IPS-15b (cell line): ENCODE results near the gene POP5.
"Not testable (repeated sequence)": the region's sequence is repeated elsewhere in the genome, so short reads cannot be mapped to it uniquely, and the experiment has no call there.

Experiments used
- H3K27me3 ChIP-seq: one replicate; pipeline ENCODE4 v1.6.1; 2013; ENCODE audit warnings: low read length; ENCODE audit not compliant: control insufficient read depth, insufficient read depth
- H3K36me3 ChIP-seq: one replicate; pipeline ENCODE4 v1.6.1; 2013; ENCODE audit warnings: low read length; ENCODE audit not compliant: control insufficient read depth, insufficient read depth
- H3K4me1 ChIP-seq: one replicate; pipeline ENCODE4 v1.6.1; 2013; ENCODE audit warnings: mild to moderate bottlenecking, low read length; ENCODE audit not compliant: control insufficient read depth, insufficient read depth
- H3K4me3 ChIP-seq: one replicate; pipeline ENCODE4 v1.5.1; 2013; ENCODE audit warnings: low read depth, low read length
- H3K9ac ChIP-seq: one replicate; pipeline ENCODE4 v1.6.1; 2013; ENCODE audit warnings: low read depth, mild to moderate bottlenecking, low read length
- H3K9me3 ChIP-seq: one replicate; pipeline ENCODE4 v1.6.1; 2013; ENCODE audit warnings: mild to moderate bottlenecking, low read length; ENCODE audit not compliant: control insufficient read depth, insufficient read depth

POP5 gene

GRCh38 chr12:120580787-120581723, at the start of gene POP5:
Gene POP5, minus strand, starts transcription at chr12:120581402. Its CDS starts 40 bp downstream, at chr12:120581362.
- no peaks in the 10 kb centered on the region for H3K9me3 ChIP-seq
- peaks cover 9% of the 10 kb centered on the region for H3K27me3 ChIP-seq
- H3K9ac ChIP-seq = peak within 1 kb of the TSS; percentile 70
- H3K4me3 ChIP-seq = peak within 1 kb of the TSS; percentile 97
- peaks cover 9% of the 10 kb centered on the region for H3K4me1 ChIP-seq
- peaks cover 27% of the 10 kb centered on the region for H3K36me3 ChIP-seq

- no peak overlapping the region for H3K4me3 ChIP-seq
- no peaks in the 10 kb centered on the region for H3K27me3 ChIP-seq
- no peak overlapping the region for H3K9ac ChIP-seq
- H3K36me3 ChIP-seq = no peaks in the 10 kb centered on the region
- no peaks in the 10 kb centered on the region for H3K4me1 ChIP-seq
- H3K9me3 ChIP-seq = no peaks in the 10 kb centered on the region
Measured at GRCh38 chr12:120630104-120630892, 49.1 kb upstream of the POP5 start.

GRCh38 chr12:120628919-120629318, 47.7 kb upstream of the POP5 start:
- H3K4me3 ChIP-seq = no peak overlapping the region
- no peaks in the 10 kb centered on the region for H3K36me3 ChIP-seq
- H3K9ac ChIP-seq = no peak overlapping the region
- no peaks in the 10 kb centered on the region for H3K4me1 ChIP-seq
- H3K9me3 ChIP-seq = no peaks in the 10 kb centered on the region
- no peaks in the 10 kb centered on the region for H3K27me3 ChIP-seq

GRCh38 chr12:120625557-120626419, 44.6 kb upstream of the POP5 start:
- Histone ChIP-seq H3K9ac (no peak overlapping the region), H3K36me3 (no peaks in the 10 kb centered on the region), H3K9me3 (no peaks in the 10 kb centered on the region), H3K4me1 (no peaks in the 10 kb centered on the region), H3K4me3 (no peak overlapping the region), H3K27me3 (no peaks in the 10 kb centered on the region)

GRCh38 chr12:120620624-120621023, 39.4 kb upstream of the POP5 start:
- Histone ChIP-seq H3K9me3 (no peaks in the 10 kb centered on the region), H3K4me3 (no peak overlapping the region), H3K9ac (no peak overlapping the region)

GRCh38 chr12:120618954-120619615, 37.9 kb upstream of the POP5 start:
- Histone ChIP-seq H3K36me3 (no peaks in the 10 kb centered on the region), H3K9ac (no peak overlapping the region), H3K4me3 (no peak overlapping the region), H3K9me3 (no peaks in the 10 kb centered on the region), H3K27me3 (no peaks in the 10 kb centered on the region), H3K4me1 (no peaks in the 10 kb centered on the region)

More at GRCh38 chr12:120620624-120621023, 39.4 kb upstream of the POP5 start:
- Histone ChIP-seq H3K27me3 (no peaks in the 10 kb centered on the region), H3K4me1 (no peaks in the 10 kb centered on the region), H3K36me3 (no peaks in the 10 kb centered on the region)

GRCh38 chr12:120617767-120618166, 36.6 kb upstream of the POP5 start:
- not testable (repeated sequence) for H3K4me3 ChIP-seq, H3K9ac ChIP-seq, H3K27me3 ChIP-seq, H3K4me1 ChIP-seq, H3K9me3 ChIP-seq, H3K36me3 ChIP-seq

GRCh38 chr12:120617193-120617592, 36.0 kb upstream of the POP5 start:
- not testable (repeated sequence) for H3K36me3 ChIP-seq, H3K4me1 ChIP-seq, H3K9me3 ChIP-seq, H3K27me3 ChIP-seq, H3K4me3 ChIP-seq, H3K9ac ChIP-seq

- H3K9me3 ChIP-seq = no peaks in the 10 kb centered on the region
- H3K4me3 ChIP-seq = no peak overlapping the region
- no peaks in the 10 kb centered on the region for H3K36me3 ChIP-seq
- H3K4me1 ChIP-seq = no peaks in the 10 kb centered on the region
- no peak overlapping the region for H3K9ac ChIP-seq
- no peaks in the 10 kb centered on the region for H3K27me3 ChIP-seq
Measured at GRCh38 chr12:120614848-120615247, 33.6 kb upstream of the POP5 start.

- H3K9ac ChIP-seq, H3K36me3 ChIP-seq, H3K4me1 ChIP-seq, H3K27me3 ChIP-seq, H3K4me3 ChIP-seq, H3K9me3 ChIP-seq: not testable (repeated sequence)
Measured at GRCh38 chr12:120611534-120611933, 30.3 kb upstream of the POP5 start.

GRCh38 chr12:120610560-120610959, 29.4 kb upstream of the POP5 start:
- Histone ChIP-seq H3K4me3 (no peak overlapping the region), H3K27me3 (no peaks in the 10 kb centered on the region), H3K9me3 (no peaks in the 10 kb centered on the region), H3K4me1 (no peaks in the 10 kb centered on the region), H3K9ac (no peak overlapping the region), H3K36me3 (no peaks in the 10 kb centered on the region)
